GM21360 (cell line): ENCODE data around the gene FANK1.
"Not testable (repeated sequence)": the region's sequence is repeated elsewhere in the genome, so short reads cannot be mapped to it uniquely, and the experiment has no call there.

Source experiments
- ATAC-seq: cut with Tn5 transposase; IDR thresholded peaks from one replicate; pipeline ENCODE4 v1.9.1; 2021; ENCODE audit warnings: mild to moderate bottlenecking, moderate library complexity; ENCODE audit not compliant: unreplicated experiment

FANK1 gene

GRCh38 chr10:125926247-125926646, 29.9 kb downstream of the FANK1 start:
- no peak for ATAC-seq

- ATAC-seq: not testable (repeated sequence)
These were observed 30.9 kb downstream of the FANK1 start for GRCh38 chr10:125927265-125927664.

GRCh38 chr10:125928928-125929585, 32.7 kb downstream of the FANK1 start:
- no peak for ATAC-seq

GRCh38 chr10:125929618-125930017, 33.3 kb downstream of the FANK1 start:
- ATAC-seq: no peak

GRCh38 chr10:125933693-125934092, 37.3 kb downstream of the FANK1 start:
- no peak for ATAC-seq

- no peak for ATAC-seq
These were observed 40.0 kb downstream of the FANK1 start for GRCh38 chr10:125936331-125936730.

- ATAC-seq: no peak
These were observed 44.2 kb downstream of the FANK1 start for GRCh38 chr10:125940515-125940914.

GRCh38 chr10:125951290-125951689, 54.9 kb downstream of the FANK1 start:
- no peak for ATAC-seq

GRCh38 chr10:125953778-125954385, 57.5 kb downstream of the FANK1 start:
- ATAC-seq: no peak

GRCh38 chr10:125955766-125956165, 59.4 kb downstream of the FANK1 start:
- no peak for ATAC-seq

- no peak for ATAC-seq
These were observed 65.4 kb downstream of the FANK1 start for GRCh38 chr10:125961743-125962142.

GRCh38 chr10:125962200-125962599, 65.8 kb downstream of the FANK1 start:
- no peak for ATAC-seq

- ATAC-seq: no peak
These were observed 68.2 kb downstream of the FANK1 start for GRCh38 chr10:125964558-125964957.

GRCh38 chr10:125967533-125967932, 71.2 kb downstream of the FANK1 start:
- no peak for ATAC-seq

- ATAC-seq: not testable (repeated sequence)
These were observed 73.8 kb downstream of the FANK1 start for GRCh38 chr10:125970077-125970630.

GRCh38 chr10:125976960-125977605, 80.7 kb downstream of the FANK1 start:
- ATAC-seq: no peak

GRCh38 chr10:125979976-125980375, 83.6 kb downstream of the FANK1 start:
- ATAC-seq: no peak

- ATAC-seq: no peak
These were observed 84.2 kb downstream of the FANK1 start for GRCh38 chr10:125980521-125981035.

GRCh38 chr10:125982260-125982948, 86.0 kb downstream of the FANK1 start:
- peak; percentile 65 for ATAC-seq

GRCh38 chr10:125983161-125983560, 86.8 kb downstream of the FANK1 start:
- ATAC-seq: no peak

GRCh38 chr10:125983656-125984055, 87.3 kb downstream of the FANK1 start:
- ATAC-seq: no peak
